CD4-positive, alpha-beta T cell treated with Interleukin-17A for 1 hour (primary cell): ENCODE data around the gene ZNF552.
A peak's percentile ranks its signal among the peaks of the same experiment; 100 is the strongest.
"Not testable (repeated sequence)": the region's sequence is repeated elsewhere in the genome, so short reads cannot be mapped to it uniquely, and the experiment has no call there.

Source experiments
- DNase-seq: peaks from one replicate; pipeline ENCODE4 v3.0.0-alpha.2; 2020

Gene ZNF552

GRCh38 chr19:57814505-57815246, at the start of gene ZNF552:
ZNF552 (minus strand) TSS chr19:57814913; CDS start chr19:57814743, 170 bp downstream.
- DNase-seq, result peak; percentile 88

GRCh38 chr19:57862351-57862750, 47.6 kb upstream of the ZNF552 start:
- not testable (repeated sequence) for DNase-seq

GRCh38 chr19:57854117-57854516, 39.4 kb upstream of the ZNF552 start:
- DNase-seq, result not testable (repeated sequence)

GRCh38 chr19:57851812-57852603, 37.3 kb upstream of the ZNF552 start:
- not testable (repeated sequence) for DNase-seq

GRCh38 chr19:57850553-57851017, 35.9 kb upstream of the ZNF552 start:
- no peak for DNase-seq

GRCh38 chr19:57849666-57850473, 35.2 kb upstream of the ZNF552 start, which contains the start of gene ZNF587:
ZNF587 (plus strand) TSS chr19:57849859; CDS start chr19:57850039, 180 bp downstream.
- peak; percentile 91 for DNase-seq

- DNase-seq, result not testable (repeated sequence)
These were observed 34.5 kb upstream of the ZNF552 start for GRCh38 chr19:57849162-57849665.

- not testable (repeated sequence) for DNase-seq
These were observed 32.5 kb upstream of the ZNF552 start for GRCh38 chr19:57847164-57847563.

GRCh38 chr19:57841122-57841763, 26.5 kb upstream of the ZNF552 start:
- DNase-seq, result no peak

GRCh38 chr19:57838622-57839191, 24.0 kb upstream of the ZNF552 start:
- DNase-seq, result not testable (repeated sequence)

- not testable (repeated sequence) for DNase-seq
These were observed 22.3 kb upstream of the ZNF552 start for GRCh38 chr19:57836991-57837390.

GRCh38 chr19:57830071-57830602, 15.4 kb upstream of the ZNF552 start, which contains the start of gene ZNF587B:
ZNF587B (plus strand) TSS chr19:57830299; CDS start chr19:57830529, 230 bp downstream.
- peak; percentile 54 for DNase-seq

GRCh38 chr19:57829316-57829715, 14.6 kb upstream of the ZNF552 start:
- DNase-seq, result no peak

- DNase-seq, result no peak
These were observed 10.8 kb upstream of the ZNF552 start for GRCh38 chr19:57825511-57825910.

GRCh38 chr19:57823608-57824007, 8.9 kb upstream of the ZNF552 start:
- DNase-seq, result not testable (repeated sequence)

GRCh38 chr19:57823155-57823554, 8.4 kb upstream of the ZNF552 start:
- not testable (repeated sequence) for DNase-seq

- not testable (repeated sequence) for DNase-seq
These were observed 6.8 kb upstream of the ZNF552 start for GRCh38 chr19:57821501-57821900.

- not testable (repeated sequence) for DNase-seq
These were observed 6.4 kb upstream of the ZNF552 start for GRCh38 chr19:57821095-57821494.

GRCh38 chr19:57820599-57820998, 5.9 kb upstream of the ZNF552 start:
- no peak for DNase-seq

GRCh38 chr19:57819475-57820148, 4.9 kb upstream of the ZNF552 start:
- DNase-seq, result peak; percentile 92

- DNase-seq, result no peak
These were observed 3.7 kb upstream of the ZNF552 start for GRCh38 chr19:57818378-57818777.
